Measurements from ENCODE around the gene CACNG1. TPM values are rescaled to one million over a fixed set of nuclear protein-coding genes. Genes with fewer than 3 reads are reported as not detected.
A peak's percentile ranks its signal among the peaks of the same experiment; 100 is the strongest.
"Not testable (repeated sequence)": the region's sequence is repeated elsewhere in the genome, so short reads cannot be mapped to it uniquely, and the experiment has no call there.

The CACNG1 gene
- total RNA-seq, 2 donors from 2014 or later = not detected

DNA sequence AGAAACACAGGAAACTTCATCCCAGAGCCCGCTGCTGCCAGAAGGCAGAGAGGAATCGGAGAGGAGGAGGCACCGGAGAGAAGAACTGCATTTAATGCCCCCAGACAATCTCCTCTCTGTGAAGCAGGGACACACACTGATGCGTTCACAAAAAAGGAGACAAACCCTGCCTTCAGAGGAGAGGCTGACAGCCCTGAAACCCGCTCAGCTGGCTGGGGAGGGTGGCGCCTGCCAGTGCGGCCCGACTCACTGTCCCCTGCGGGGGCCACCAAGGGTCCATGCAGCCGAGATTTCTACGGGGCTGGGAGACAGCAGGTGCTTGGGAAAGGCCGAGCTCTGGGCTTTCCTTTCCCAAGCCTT is 21.9 kb upstream of the CACNG1 start:
- ATAC-seq (no peak), DNase-seq (no peak)
- intact Hi-C loops (cut with DNase I, micrococcal nuclease) = no loop called here

DNA sequence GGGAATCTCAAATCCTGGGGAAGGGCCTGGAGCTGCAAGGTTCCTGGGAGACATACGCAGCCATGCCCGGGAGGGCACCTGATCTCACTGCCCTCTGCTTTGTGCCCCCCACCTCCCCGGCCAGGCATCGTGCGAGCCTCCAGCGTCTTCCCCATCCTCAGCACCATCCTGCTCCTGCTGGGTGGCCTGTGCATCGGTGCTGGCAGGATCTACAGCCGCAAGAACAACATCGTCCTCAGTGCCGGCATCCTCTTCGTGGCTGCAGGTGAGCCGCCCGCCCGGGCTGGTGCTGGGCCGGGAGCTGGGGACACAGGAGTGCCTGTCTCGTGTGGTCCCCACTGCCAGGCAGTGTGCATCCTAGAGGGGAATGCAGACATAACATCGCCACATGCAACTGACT is 19.6 kb upstream of the CACNG1 start:
- intact Hi-C loops (cut with DNase I, micrococcal nuclease) = no loop called here
- ATAC-seq = peak; percentile 3

DNA sequence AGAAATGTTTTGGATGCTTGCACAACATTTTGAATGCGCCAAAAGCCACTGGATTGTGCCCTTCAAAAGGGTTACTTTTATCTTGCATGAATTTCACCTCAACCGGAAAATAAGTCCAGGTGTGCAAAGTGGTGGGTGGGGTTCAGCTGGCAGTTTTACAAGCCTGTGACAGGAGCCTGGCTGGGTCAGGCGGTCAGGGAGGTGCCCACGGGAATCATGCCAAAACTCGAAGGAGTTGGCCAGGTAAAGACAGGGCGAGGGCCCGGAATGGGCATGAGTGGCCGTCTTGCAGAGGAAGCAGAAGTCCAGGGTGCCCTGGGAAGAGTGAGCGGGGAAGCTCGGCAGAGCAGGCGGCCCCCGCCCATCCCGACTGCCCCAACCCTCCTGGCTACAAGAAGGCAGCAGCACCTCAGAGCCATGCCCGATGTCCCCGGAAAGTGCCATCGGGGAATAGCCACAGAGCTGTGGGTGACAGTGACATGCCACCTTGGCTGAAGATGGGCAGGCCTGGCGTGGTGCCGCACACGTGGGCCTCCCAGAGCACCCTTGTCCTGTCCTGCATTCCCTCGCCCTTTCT is 19.1 kb upstream of the CACNG1 start:
- ATAC-seq = peak; percentile 95
- intact Hi-C loops (cut with DNase I, micrococcal nuclease) = no loop called here
- DNase-seq = peak; percentile 86 to 93

More for the DNA sequence above, 19.6 kb upstream of the CACNG1 start:
- DNase-seq = no peak

DNA sequence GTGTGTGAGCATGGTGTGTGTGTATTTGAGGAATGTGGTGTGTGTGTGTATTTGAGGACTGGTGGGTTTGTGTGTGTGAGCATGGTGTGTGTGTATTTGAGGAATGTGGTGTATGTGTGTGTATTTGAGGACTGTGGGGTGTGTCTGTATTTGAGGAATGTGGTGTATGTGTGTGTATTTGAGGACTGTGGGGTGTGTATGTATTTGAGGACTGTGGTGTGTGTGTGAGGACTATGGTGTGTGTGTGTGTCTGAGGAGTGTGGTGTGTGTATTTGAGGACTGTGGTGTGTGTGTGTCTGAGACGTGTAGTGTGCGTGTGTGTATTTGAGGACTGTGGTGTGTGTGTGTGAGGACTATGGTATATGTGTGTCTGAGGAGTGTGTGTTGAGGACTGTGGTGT is 18.0 kb upstream of the CACNG1 start:
- ATAC-seq (no peak), DNase-seq (no peak)
- intact Hi-C loops (cut with DNase I, micrococcal nuclease) = no loop called here

DNA sequence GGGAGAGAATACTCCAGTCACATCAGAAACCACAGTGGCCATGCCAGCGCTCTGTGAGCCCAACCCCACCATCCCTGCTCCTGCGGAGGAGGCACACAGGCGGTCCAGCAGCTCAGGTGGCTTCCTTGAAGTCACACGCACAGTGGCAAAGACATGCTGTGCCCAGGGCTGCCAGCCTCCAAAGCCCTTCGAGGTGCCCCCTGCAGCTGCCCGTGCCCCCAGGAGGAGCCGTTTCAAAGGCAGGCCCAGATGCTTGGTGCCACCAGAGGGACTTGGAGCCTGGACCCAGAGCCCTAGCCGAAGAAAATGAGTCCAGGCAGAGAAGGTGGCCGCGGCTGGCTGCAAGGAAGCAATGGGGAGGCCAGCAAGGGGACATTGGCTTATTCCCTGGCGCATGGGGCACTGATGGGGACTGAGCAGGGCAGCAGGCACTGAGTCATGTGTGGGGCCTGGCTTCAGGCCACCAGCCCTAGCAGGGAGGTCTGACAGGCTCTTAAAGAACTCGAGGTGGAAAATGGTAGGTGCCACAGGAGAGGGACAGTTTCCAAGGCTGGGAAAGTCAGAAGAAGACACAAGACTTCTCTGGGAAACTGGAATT is 17.2 kb upstream of the CACNG1 start:
- no peak for ATAC-seq

DNA sequence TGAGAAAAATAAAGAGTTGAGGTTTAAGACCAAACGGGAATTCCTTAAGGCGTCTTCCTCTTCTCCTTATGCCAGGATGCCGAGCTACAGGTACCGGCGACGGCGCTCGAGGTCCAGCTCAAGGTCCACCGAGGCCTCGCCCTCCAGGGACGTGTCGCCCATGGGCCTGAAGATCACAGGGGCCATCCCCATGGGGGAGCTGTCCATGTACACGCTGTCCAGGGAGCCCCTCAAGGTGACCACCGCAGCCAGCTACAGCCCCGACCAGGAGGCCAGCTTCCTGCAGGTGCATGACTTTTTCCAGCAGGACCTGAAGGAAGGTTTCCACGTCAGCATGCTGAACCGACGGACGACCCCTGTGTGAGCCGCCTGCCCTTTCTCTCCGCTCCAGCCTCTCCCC is 13.7 kb upstream of the CACNG1 start:
- intact Hi-C loops (cut with DNase I, micrococcal nuclease) = no loop called here
- ATAC-seq (no peak), DNase-seq (no peak)

More for the DNA sequence above, 17.2 kb upstream of the CACNG1 start:
- intact Hi-C loops (cut with DNase I, micrococcal nuclease) = no loop called here
- DNase-seq = no peak

DNA sequence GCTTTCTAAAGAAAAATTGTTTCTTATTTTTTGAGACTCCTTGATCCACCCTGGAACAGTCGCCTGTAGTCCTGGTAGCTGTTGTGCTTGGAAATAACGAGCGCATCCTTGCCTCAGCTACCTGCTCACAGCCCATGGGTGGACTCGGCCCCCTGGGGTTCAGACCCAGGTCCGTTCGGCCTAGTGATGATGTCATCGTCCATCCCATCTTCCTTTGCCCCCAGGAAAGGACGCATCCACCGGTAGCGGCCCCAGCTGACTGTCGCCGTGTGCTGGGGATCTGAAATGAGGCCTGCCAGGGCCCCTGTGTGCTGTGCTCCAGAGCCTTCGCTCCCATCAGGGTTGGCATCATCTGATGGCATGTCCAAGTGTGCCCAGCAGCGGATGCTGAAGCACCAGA is 12.0 kb upstream of the CACNG1 start:
- ATAC-seq (no peak), DNase-seq (no peak)
- intact Hi-C loops (cut with DNase I, micrococcal nuclease) = no loop called here

DNA sequence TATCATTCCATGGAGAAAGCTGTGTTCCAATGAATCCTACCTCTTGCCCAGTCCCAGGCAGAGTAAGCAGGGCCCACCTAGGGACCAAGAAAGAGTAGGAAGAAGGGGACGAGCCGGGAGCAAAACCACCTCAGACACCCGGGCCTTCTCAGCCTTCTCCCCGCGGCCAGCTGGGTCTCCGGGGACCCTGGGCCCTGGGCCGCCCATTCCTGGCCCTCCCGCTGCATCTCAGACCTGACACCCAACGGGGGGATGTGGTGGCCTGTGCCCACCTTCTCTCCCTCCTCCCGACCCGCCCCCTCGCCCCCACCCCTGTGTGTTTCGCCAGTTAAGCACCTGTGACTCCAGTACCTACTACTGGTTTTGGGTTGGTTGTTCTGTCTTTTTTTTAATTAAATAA is 11.4 kb upstream of the CACNG1 start:
- ATAC-seq = no peak
- DNase-seq = no peak
- intact Hi-C loops (cut with DNase I, micrococcal nuclease) = no loop called here

DNA sequence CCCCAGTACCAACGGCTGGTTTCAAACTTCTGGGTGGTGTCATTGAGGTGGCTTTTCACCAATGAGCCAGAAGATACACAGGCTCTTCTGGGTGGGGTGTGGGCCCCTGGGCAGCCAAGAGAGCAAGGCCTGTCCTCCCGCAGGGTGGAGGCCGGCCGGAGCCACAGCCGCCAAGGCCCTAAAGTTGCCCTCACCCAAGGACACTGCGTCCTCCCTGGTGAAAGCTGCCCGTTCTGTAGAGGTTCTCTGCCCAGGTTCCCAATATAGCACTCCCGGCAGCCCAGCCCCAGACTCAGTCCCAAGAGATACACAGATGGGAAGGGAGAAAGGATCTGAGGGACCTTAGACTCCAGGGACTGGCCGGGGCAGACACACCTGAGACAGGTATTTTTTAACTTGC is 10.7 kb upstream of the CACNG1 start:
- DNase-seq (no peak), ATAC-seq (no peak)
- intact Hi-C loops (cut with DNase I, micrococcal nuclease) = no loop called here

DNA sequence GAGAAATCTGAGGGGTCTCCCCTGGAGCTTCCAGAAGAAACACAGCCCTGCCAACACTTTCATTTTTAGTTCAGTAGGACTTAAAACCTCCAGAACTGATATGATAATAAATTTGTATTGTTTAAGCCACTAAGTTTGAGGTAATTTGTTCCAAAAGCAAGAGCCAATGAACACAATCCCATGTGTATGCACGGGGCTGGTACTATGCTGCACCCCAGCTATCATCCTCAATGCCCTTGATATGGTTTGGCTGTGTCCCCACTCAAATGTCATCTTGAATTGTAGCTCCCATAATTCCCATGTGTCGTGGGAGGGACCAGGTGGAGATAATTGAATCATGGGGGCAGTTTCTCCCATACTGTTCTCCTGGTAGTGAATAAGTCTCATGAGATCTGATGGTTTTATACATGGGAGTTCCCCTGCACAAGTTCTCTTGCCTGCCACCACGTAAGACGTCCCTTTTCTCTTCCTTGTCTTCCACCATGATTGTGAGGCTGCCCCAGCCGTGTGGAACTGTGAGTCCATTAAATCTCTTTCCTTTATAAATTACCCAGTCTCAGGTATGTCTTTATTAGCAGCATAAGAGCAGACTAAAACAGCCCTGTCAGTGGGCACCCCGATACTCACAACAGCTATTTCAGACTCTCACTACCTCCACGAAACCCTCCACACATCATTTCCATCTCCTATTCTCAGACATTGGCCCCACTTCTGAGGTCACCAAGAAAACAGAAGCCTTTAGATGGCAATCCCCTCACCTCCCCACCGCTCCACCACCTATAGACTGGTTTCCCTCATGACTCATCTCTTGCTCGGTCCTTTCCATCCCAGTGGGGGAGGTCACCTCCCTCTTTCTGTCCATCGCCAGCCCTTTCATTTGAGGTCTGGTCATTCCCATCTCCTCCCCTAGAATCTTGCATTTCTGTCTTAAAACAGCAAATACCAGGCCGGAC is 8.9 kb upstream of the CACNG1 start:
- ATAC-seq = no peak
- intact Hi-C loops (cut with DNase I, micrococcal nuclease) = no loop called here
- no peak for DNase-seq

DNA sequence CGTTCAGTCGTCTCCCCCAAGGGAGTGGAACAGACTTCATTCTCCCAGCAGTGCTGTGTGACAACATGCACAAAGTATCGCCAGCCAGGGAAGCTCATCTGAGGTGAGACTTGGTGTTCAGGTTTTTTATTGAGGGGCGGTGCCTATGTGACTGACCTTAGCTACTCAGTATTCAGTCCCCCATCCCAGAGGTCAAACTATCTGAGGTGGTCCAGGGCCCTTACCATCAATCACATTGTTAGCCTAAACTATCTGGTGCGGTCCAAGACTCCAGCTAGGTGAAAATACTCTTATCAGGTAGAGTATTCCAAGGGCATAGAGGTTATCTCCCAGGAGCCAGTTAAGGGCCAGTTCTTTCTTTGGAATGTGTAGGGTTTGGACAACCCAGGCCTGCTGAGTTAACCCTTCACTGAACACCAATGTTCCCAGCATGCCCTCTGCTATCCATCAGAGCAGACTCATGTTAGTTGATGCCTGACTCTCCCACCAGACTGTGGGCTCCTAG is 5.4 kb upstream of the CACNG1 start:
- ATAC-seq (no peak), DNase-seq (no peak)
- intact Hi-C loops (cut with DNase I, micrococcal nuclease) = no loop called here

DNA sequence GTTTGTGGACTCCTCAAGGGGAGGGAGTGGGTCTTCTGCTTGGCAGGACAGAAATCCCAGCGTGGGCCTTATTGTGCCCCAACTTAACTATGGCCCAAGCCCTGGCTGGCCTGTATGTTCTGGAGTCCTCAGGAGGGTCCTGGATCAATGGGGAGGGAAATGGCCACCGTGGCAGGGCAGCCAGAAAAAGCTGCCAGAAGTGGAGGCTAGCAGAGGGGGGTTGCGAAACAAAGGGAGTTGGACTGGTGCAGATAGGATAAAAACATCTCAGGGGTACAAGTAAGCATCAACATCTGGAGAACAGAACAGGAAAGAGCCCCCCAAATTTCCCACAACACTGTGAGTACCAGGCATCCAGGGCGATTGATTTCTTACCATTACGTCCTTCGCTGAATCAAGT is 3.7 kb upstream of the CACNG1 start:
- no peak for ATAC-seq
- intact Hi-C loops (cut with DNase I, micrococcal nuclease) = no loop called here
- DNase-seq = no peak

DNA sequence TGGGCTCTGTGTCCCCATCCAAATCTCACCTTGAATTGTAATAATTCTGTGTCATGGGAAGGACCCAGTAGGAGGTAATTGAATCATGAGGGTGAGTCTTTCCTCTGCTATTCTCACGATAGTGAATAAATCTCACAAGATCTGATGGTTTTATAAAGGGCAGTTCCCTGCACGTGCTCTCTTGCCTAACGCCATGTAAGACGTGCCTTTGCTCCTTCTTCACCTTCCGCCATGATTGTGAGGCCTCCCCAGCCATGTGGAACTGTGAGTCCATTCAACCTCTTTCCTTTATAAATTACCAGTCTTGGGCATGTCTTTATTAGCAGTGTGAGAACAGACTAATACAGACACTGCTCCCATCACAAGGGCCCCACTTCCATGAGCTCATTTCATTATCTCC is 3.2 kb upstream of the CACNG1 start:
- ATAC-seq; intact Hi-C loops (cut with DNase I, micrococcal nuclease); DNase-seq: not testable (repeated sequence)

DNA sequence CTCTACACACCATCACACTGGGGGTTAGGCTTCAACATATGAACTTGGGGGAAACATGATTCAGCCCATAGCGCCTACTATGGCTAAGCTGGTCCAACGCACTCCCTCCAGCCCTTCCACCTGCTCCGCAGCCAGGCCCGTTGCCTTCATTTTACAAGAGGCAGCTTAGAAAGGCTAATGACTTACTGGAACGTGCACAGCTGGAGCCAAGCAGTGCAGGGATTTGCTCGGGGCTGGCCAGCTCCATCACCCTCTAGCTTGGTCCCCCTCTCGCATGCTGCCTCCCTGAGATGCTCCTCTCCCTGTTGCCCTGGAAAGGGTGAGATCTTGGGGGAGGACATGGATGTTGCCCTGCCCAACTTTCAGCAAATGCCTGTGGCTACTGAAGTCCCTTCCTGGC is 2.8 kb upstream of the CACNG1 start:
- ATAC-seq = no peak
- no peak for DNase-seq
- intact Hi-C loops (cut with DNase I, micrococcal nuclease) = no loop called here

DNA sequence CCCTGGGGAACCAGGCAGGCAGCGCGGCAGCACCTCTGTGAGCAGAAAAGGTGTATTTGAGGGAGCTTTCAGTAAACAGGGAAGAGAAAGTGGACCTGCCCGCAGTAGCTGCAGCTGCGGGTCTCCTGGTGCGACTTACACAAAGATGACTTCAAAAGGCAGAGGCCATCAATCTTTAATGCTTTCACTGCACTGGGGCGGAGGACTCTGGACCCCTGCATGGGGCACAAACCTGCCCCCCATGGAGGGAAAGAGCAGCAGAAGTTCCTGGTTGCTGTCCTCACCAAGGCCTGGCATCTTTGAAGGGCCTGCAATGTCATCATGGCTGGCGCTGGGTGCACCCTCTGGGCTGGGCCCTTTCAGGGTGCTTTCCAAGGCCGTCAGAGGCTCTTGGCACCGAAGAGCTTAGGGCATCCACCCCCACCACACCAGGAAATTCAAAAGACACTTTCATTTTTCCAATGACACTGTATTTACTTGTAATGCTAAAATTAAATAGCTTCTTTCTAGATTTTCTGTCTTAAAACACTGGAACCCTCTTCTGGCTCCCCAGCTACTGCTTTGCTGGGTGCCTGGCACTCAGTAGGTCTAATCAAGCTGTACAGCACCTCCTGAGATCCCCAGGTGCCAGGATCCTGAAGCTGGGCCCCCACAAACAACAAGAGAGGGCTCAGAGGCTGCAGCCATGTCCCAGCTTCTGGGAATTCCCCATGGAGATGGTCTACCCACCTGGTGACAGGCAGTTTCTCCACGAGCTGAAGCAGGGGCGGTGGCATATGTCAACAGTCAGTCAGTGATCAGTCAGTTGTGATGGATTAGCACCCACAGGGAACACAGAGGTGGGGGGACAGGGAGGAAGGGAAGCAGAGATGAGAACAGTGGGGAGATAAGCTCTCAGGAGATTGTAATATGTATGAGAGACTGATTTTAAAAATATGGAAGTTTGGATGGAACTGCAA is 2.1 kb upstream of the CACNG1 start:
- intact Hi-C loops (cut with DNase I, micrococcal nuclease) = no loop called here
- ATAC-seq = peak; percentile 39
- no peak for DNase-seq

DNA sequence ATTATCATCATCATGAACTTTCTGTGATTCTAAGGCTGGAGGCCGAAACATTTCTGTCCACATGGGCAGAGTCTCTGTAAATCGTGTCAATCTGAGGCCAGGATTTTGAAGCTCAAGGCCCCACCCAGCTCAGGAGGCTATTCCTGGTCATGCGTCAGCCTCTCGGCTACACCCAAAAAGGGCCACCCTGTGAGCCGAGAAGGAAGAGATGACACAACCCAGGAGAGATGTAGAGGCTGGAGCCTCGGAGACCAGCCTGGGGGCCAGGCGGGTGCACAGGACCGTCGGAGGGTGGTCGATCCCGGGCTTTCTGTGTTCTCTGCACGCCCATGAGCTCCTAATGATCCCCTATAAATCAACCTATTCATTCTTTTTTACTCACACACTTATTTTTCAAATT is 1.1 kb upstream of the CACNG1 start:
- intact Hi-C loops (cut with DNase I, micrococcal nuclease) = no loop called here
- DNase-seq = no peak
- no peak for ATAC-seq

DNA sequence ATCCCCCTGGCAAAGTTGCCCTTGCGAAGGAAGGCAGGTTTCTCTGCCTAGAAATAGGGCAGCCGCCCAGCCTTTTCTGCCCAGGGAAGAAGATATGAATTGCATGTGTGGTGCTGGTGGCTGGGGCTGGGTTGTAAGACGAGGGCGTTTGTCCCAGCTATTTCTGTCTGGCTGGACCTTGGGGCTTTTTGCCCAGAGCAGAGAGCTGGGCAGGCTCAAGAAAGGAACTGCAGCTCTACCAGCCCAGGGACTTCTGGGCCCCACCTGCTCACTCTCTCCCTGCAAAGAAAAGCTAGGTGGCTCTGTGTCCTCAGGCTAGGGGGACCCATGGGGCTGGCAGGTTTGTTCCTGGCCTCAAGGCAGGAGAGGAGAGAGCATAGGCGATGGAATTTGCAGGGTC is 586 bp downstream of the CACNG1 start:
- intact Hi-C loops (cut with DNase I, micrococcal nuclease) = no loop called here
- no peak for DNase-seq
- no peak for ATAC-seq

DNA sequence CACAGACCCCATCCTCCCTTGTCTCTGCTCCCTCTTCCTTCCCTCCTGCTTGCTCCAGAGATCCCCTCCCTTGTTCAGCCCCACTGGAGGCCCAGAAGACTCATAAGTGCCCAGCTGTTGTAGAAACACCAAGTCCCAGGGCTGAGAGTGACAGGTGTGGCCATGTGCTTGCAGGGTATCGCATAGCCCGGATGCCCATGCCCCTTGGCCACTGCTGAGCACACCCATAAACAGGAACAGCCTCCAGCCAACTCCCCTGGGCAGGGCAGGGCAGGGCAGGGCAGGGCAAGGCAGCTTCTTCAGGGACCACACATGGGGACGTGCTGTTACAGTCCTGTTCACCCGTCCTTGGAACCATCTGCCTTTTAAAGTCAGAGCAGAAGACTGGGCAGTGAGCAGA is 2.0 kb downstream of the CACNG1 start:
- peak; percentile 95 for ATAC-seq
- intact Hi-C loops (cut with DNase I, micrococcal nuclease) = no loop called here
- peak; percentile 76 to 87 for DNase-seq

DNA sequence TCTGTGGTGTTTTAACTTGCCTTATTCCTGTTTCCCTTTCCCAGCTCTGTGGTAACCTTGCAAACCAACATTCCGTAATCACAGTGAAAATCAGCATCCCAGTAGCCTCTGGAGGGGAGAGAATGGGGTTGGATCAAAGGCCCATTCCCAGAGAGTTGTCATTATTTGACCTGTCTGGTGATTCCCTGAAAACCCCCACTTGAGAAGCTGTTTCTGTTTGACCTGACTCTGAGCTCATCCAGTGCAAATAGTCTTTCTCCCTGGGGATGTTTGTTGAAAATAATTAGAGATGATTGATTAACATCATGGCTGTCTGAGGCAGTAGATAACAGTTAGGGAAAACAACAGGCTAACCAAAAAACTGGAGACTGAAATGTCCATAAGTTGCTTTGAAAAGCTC is 3.0 kb downstream of the CACNG1 start:
- DNase-seq = no peak
- intact Hi-C loops (cut with DNase I, micrococcal nuclease) = no loop called here
- no peak for ATAC-seq

All from left colon (tissue), 2 donors.